ENCODE results near the gene KCNG1. TPM values are rescaled to one million over a fixed set of nuclear protein-coding genes. Genes with fewer than 3 reads are reported as not detected.

Gene KCNG1
- total and polyA plus RNA-seq, 2 experiments from 2014 or later, result 26.1 to 45.8 TPM

DNA sequence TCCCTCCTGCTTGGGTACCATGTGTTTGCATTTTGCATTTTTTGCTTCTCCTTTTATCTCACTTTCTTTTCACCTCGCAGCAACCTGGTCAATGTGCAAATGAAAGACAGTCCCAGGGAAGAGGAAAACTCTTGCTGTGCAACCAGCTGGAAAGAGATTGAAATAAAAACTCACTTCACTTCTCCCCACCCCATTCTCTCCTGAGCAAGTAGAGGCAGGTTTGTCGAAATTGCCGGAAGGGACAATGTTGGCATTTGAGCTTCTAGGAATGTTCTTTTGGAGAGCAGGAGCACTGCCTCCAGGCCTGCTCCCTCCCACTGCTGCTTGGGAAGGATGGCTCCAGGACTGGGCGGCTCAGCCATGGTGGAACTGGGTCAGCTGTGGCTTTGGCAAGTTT, 30.6 kb downstream of the KCNG1 start:
- Histone ChIP-seq H3K4me3 (no peak overlapping the region), H3K79me2 (no peaks in the 10 kb centered on the region), H3K9me2 (replicated peaks; ENCODE audit: insufficient read depth) (no peaks in the 10 kb centered on the region), H3K27me3 (peaks cover 3% of the 10 kb centered on the region), H3K27ac (no peak overlapping the region), H3K36me3 (replicated peaks; ENCODE audit: insufficient read depth, low read depth) (no peaks in the 10 kb centered on the region), H3K4me1 (ENCODE audit: insufficient read depth) (no peaks in the 10 kb centered on the region), H3K4me2 (no peak overlapping the region), H4K20me1 (ENCODE audit: insufficient read depth, poor library complexity, severe bottlenecking) (no peaks in the 10 kb centered on the region), H3K9me3 (ENCODE audit: low read depth) (no peaks in the 10 kb centered on the region), H2AFZ (no peak overlapping the region)
- no peak for DNase-seq (ENCODE audit: low spot score)
- TF ChIP-seq EZH2 (IDR thresholded peaks at IDR 0.05; ENCODE audit: borderline replicate concordance), result no peak
- TF ChIP-seq, protein P1, sequence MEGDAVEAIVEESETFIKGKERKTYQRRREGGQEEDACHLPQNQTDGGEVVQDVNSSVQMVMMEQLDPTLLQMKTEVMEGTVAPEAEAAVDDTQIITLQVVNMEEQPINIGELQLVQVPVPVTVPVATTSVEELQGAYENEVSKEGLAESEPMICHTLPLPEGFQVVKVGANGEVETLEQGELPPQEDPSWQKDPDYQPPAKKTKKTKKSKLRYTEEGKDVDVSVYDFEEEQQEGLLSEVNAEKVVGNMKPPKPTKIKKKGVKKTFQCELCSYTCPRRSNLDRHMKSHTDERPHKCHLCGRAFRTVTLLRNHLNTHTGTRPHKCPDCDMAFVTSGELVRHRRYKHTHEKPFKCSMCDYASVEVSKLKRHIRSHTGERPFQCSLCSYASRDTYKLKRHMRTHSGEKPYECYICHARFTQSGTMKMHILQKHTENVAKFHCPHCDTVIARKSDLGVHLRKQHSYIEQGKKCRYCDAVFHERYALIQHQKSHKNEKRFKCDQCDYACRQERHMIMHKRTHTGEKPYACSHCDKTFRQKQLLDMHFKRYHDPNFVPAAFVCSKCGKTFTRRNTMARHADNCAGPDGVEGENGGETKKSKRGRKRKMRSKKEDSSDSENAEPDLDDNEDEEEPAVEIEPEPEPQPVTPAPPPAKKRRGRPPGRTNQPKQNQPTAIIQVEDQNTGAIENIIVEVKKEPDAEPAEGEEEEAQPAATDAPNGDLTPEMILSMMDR (IDR thresholded peaks at IDR 0.05; ENCODE audit: poor library complexity), result no peak
- no peak for TF ChIP-seq EZH2phosphoT487 (IDR thresholded peaks at IDR 0.05; ENCODE audit: low read depth, severe bottlenecking, unreplicated experiment)
- WGBS (ENCODE audit: low lambda C conversion rate, missing lambda C conversion rate), result 41% methylated on average over 4 of the region's 4 CpGs

DNA sequence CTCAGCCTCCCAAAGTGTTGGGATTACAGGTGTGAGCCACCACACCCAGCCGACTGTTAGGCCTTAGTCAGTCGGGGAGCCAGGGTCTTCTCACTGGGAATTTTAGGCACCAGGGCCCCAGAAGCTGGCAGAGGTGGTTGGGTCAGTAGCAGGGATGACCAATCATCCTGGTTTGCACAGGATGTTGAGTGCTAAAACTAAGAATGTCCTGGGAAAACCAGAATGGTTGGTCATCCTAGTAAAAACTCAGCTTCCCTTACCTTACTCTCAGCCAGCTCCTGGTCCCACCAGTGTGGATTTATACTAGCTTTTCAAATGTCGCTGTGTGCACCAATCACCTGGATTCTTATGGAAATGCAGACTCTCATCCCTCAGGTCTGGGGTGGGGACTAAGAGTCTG, 31.8 kb downstream of the KCNG1 start:
- Histone ChIP-seq H3K79me2 (no peaks in the 10 kb centered on the region), H3K4me2 (no peak overlapping the region), H2AFZ (no peak overlapping the region), H3K27ac (no peak overlapping the region), H4K20me1 (ENCODE audit: insufficient read depth, poor library complexity, severe bottlenecking) (no peaks in the 10 kb centered on the region), H3K36me3 (replicated peaks; ENCODE audit: insufficient read depth, low read depth) (no peaks in the 10 kb centered on the region), H3K27me3 (peaks cover 3% of the 10 kb centered on the region), H3K4me3 (no peak overlapping the region), H3K9me3 (ENCODE audit: low read depth) (no peaks in the 10 kb centered on the region), H3K4me1 (ENCODE audit: insufficient read depth) (no peaks in the 10 kb centered on the region), H3K9me2 (replicated peaks; ENCODE audit: insufficient read depth) (no peaks in the 10 kb centered on the region)
- 89% methylated on average over 3 of the region's 3 CpGs for WGBS (ENCODE audit: low lambda C conversion rate, missing lambda C conversion rate)
- TF ChIP-seq, protein P1 (IDR thresholded peaks at IDR 0.05; ENCODE audit: poor library complexity), result no peak
- TF ChIP-seq EZH2 (IDR thresholded peaks at IDR 0.05; ENCODE audit: borderline replicate concordance), result no peak
- DNase-seq (ENCODE audit: low spot score), result no peak

DNA sequence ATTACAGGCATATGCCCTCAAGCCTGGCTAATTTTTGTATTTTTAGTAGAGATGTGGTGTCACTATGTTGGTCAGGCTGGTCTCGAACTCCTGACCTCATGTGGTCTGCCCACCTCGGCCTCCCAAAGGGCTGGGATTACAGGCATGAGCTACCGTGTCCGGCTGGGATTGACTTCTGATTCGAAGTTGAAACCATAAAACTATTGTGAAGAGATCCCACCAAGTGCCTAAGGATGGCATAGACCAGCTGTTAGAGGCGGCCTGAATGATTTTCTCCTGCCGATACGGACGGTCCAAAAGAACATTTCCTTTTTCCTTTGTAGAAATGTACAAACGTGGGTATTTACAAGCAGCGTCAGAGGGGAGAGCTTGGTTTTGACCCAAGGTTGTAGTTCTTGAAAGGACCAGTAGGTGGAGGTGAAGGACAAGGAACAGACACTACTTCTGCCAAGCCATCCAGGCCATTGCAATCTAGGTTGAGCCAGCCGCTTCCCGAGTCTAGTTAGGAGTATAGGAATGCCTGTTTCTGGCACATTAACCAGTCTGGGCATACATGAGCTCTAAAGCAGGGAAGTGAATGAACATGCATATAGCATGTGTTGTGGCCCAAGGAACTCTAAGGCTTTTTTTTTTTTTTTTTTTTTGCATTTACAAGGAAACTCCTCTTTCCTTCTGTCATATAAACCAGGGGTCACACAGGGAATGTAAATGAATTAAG, 35.3 kb downstream of the KCNG1 start:
- no peaks in the 10 kb centered on the region for H3K9me3 ChIP-seq (ENCODE audit: low read depth)
- H3K27ac ChIP-seq, result no peak overlapping the region
- no peaks in the 10 kb centered on the region for H3K4me1 ChIP-seq (ENCODE audit: insufficient read depth)
- no peak overlapping the region for H3K4me2 ChIP-seq
- DNase-seq (ENCODE audit: low spot score), result peak; percentile 92
- no peaks in the 10 kb centered on the region for H4K20me1 ChIP-seq (ENCODE audit: insufficient read depth, poor library complexity, severe bottlenecking)
- H3K79me2 ChIP-seq, result no peaks in the 10 kb centered on the region
- H3K9me2 ChIP-seq (replicated peaks; ENCODE audit: insufficient read depth), result no peaks in the 10 kb centered on the region
- WGBS (ENCODE audit: low lambda C conversion rate, missing lambda C conversion rate), result 21% methylated on average over 13 of the region's 13 CpGs
- H3K4me3 ChIP-seq, result no peak overlapping the region
- H2AFZ ChIP-seq, result no peak overlapping the region
- peaks cover 3% of the 10 kb centered on the region for H3K27me3 ChIP-seq
- TF ChIP-seq EZH2 (IDR thresholded peaks at IDR 0.05; ENCODE audit: borderline replicate concordance), result no peak
- TF ChIP-seq EZH2phosphoT487 (IDR thresholded peaks at IDR 0.05; ENCODE audit: low read depth, severe bottlenecking, unreplicated experiment), result no peak
- TF ChIP-seq, protein P1 (IDR thresholded peaks at IDR 0.05; ENCODE audit: poor library complexity), result peak; percentile 85
- no peaks in the 10 kb centered on the region for H3K36me3 ChIP-seq (replicated peaks; ENCODE audit: insufficient read depth, low read depth)

All from hepatocyte (in vitro differentiated cells).